GF-D8 (cell line): ENCODE measurements around the gene MUC6.

Experiments used
- DNase-seq: peaks from one replicate; lab custom pipeline; 2025; lab: John Stamatoyannopoulos, UW

MUC6 gene

GRCh38 chr11:1007279-1007678 lies 29.2 kb downstream of the MUC6 start:
- no peak for DNase-seq

- DNase-seq: no peak
These were observed 29.8 kb downstream of the MUC6 start for GRCh38 chr11:1006762-1007161.

DNA sequence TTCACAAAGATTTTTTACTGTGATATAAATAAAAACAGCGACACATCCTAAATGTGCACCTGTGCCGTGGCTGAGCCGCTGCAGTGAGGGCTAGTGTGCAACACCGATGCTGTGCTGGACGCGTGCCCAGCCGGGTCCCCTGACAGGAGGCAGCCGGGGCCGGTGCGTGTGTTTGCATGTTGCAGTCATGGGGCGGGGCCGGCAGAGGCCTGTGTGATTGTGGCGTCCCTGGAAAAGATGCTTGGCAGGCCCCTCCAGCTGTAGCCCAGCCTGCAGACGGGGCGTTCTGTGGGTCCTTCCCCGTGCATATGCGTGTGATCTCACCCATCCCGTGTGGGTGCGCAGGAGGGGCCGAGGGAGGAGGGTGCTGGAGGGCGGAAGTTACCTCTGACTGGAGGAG lies 30.6 kb downstream of the MUC6 start:
- no peak for DNase-seq

GRCh38 chr11:1003159-1003558 lies 33.4 kb downstream of the MUC6 start:
- DNase-seq: no peak

- no peak for DNase-seq
These were observed 34.0 kb downstream of the MUC6 start for GRCh38 chr11:1002406-1002984.

DNA sequence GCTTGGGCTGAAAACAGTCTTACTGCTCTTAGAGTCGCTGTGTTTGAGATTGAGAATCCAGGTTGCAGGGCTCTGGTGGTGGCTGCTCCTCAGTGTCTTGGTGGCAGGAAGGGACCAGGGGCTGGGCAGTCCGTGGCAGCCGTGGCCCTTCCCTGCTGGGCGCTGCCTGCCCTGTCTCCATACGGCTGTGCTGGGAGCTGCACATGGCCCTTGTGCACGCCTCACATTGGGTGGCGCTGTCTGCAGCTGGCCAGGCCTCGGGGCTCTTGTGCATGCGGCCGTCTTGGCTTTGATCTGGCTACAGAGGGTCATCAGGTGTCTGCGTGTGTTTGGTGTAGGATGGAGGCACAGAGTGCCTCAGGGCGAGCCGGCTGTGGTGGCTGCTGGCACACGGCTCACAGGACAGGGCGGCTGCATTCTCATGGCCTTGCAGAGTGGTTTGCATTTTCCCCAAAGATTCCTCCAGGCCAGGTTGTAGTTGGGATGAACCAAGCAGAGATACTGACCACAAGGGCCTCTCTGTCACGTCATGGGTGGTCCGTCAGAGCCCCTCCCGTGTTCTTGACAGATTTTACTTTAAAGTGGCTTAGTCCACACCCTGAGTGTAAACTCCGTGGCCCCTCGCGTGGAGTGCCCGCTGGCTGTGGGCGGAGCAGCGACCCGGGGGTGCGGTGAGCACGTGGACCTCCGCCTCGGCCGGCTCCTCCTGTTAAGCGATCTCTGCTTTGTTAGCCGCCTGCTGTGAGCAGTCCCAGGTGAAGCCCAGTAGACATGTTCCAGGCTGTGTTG lies 34.7 kb downstream of the MUC6 start:
- no peak for DNase-seq

DNA sequence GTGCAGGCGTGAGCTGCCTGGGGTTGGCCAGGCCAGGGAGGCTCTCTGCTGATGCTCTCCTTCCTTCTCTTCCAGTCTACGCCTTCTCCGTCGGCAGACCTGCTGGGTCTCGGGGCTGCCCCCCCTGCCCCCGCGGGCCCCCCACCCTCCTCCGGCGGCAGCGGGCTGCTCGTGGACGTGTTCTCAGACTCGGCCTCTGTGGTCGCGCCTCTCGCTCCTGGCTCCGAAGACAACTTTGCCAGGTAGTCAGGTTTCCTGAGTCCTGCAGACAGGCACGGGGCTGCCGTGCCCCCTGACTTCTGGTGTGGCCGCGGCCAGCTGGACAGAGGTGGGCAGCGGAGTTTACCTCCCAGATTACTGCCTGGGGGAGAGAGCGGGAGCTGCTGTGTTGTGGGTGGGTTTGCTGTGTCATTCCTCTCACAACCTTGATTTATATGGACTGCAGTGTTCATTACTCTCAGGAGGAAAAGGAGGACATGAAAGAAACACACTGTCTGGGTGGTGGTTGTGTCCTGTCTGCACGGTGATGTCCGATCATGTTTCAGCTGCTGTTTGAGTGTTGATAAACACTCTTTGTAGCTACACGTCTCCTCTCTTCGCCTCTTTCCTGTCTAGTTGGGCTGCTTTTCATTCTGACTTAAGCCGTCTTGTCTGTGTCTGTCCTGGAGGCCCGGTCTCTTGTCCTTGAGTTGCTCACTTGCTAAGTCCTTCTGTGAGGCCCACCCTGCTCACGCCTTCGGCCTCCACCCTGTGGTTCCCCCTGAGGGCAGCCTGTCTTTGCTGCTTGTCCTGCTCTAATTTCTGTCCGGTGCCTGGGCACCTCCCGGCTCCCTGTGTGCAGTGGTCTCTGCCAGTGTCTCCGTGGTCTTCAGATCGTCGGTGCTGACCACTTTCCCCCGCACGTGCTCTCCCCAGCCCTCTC lies 35.9 kb downstream of the MUC6 start:
- DNase-seq: no peak

DNA sequence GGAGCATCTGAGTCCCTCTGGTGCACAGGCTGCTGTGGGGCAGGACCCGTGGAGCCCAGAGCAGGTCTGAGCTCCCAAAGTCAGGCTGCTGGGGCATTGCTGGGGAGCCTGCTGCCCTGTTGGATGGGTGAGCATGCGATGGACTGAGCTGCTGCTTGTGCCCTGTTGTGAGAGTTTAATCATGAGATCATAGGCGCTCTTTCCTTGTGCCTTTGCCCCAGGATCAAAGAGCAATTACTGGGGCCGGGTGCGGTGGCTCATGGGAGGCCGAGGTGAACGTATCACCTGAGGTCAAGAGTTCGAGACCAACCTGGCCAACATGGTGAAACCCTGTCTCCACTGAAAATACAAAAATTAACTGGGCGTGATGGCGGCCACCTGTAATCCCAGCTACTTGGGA lies 37.5 kb downstream of the MUC6 start:
- no peak for DNase-seq

- no peak for DNase-seq
These were observed 38.6 kb downstream of the MUC6 start for GRCh38 chr11:997907-998306.

DNA sequence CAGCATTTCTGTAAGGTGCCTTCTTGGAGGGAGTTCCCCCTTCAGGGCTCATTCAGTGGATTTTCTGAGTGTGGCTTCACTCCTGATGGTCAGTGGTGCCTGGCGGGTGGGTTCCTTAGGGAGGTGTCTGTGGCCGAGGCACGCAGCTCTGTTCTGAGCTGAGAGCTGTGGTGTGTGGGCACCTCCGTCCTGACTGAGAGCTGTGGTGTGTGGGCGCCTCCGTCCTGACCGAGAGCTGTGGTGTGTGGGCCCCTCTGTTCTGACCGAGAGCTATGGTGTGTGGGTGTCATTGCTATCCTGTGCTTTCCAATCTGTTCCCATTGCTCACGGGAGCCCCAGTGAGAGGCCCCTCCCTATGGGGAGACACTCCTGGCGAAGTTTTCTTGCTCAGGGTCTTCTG lies 39.8 kb downstream of the MUC6 start:
- no peak for DNase-seq

- no peak for DNase-seq
These were observed 40.6 kb downstream of the MUC6 start for GRCh38 chr11:995752-996420.

- DNase-seq: no peak
These were observed 41.3 kb downstream of the MUC6 start for GRCh38 chr11:995044-995751.

- DNase-seq: no peak
These were observed 42.8 kb downstream of the MUC6 start for GRCh38 chr11:993632-994167.

DNA sequence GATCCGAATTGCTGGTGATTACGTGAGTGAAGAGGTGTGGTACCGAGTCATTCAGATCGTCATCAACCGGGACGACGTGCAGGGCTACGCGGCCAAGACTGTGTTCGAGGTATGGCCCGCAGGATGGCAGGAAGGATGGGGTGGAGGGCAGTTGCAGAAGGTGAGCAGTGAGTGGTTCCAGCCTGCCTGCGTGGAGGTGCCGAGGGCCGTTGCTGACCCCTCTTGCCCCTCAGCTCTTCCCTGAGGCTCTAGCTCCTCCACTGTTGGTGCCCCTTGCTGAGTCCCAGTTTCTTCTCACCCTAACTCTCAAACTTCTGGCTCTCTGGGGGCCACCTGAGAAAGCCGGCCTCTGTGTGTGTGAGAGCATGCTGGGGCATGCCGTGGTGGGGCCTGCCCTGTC lies 43.9 kb downstream of the MUC6 start:
- DNase-seq: no peak

DNA sequence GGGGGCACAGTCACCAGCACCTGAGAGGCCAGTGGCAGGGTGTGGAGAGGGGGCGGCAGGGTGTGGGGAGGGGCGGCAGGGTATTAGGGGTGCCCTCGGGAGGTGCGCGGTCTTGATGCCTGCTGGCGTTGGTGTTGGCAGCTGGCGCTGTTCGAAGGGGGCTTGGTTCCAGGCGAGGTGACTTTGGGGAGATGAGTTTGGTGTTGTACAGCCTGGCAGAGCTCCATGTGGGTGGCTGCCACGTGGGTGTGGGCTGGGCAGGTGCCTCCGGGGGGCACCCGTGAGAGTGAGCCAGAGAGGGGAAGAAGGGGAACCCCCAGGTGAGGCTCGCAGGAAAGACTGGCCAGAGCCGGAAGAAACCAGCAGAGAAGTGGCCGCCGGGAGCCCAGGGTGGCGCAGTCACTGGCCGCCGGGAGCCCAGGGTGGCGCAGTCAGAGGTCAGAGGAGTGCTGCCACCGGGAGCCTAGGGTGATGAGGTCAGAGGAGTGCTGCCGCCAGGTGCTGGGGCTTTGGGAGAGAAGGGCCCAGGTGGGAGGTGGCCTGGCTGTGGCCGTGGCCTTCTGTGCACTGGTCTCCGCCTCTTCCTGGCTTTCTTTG lies 44.7 kb downstream of the MUC6 start:
- no peak for DNase-seq

DNA sequence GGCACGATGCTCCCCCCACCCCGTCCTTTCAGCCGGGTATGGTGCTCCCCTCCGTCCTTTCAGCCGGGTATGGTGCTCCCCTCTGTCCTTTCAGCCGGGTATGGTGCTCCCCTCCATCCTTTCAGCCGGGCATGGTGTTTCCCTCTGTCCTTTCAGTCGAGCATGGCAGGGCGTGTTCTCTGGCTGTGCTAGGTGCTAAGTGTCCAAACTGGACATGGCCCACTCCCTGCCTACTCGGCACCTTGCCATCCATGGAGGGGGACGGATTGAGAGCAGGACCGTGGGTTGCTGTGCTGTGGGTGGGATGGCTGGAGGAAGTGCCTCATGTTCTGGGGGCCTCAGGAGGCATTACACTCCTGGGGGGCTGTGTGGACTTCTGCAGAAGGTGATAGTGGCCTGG lies 45.5 kb downstream of the MUC6 start:
- DNase-seq: no peak

GRCh38 chr11:990101-990500 lies 46.4 kb downstream of the MUC6 start:
- no peak for DNase-seq

DNA sequence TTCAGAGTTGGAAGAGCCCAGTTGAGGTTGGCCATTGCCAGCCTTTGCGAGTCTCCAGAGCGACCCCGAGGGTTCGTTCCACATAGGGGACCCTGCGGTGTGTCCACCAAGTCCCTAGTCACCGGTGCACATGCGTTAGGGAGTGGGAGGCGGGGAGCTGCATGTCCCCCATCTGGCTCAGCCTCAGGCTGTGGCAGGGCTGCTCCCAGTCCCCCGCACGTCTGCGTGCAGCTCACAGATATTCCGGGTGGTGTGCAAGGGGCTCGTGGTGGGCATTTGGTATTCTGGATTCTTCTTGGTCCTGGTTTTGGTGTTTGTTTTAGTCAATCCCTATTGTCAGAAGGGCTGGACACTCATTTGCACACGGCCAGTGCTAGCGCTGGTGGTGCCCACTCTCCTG lies 48.8 kb downstream of the MUC6 start:
- DNase-seq: no peak

- no peak for DNase-seq
These were observed 49.6 kb downstream of the MUC6 start for GRCh38 chr11:986952-987305.

DNA sequence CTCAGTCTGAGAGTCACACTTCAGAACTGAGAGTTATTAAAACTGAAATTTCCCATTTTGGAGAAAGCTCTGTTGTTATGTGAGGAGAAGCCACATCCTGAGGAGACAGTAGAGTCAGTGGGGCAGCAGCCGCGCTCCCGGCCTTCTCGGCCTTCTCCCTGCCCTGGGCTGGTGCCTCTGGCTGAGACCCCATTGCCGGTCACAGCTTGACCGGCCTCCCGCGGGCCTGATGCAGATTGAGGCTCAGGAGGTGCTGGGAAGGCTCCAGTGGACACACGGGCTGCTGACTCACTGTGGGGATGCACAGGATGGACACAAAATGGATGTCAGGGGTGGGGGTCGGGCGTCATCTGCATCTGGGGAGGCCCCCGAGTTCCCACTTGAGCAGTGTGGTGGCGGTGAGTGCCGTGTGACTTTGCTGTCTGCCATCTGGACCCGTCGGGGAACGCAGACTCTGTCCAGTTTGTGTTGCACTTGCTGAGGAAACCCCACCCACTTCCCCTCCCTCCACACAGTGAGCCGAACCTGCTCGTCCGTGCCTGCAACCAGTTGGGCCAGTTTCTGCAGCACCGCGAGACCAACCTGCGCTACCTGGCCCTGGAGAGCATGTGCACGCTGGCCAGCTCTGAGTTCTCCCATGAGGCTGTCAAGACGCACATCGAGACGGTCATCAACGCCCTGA lies 50.1 kb downstream of the MUC6 start:
- DNase-seq: no peak

GRCh38 chr11:985848-986247 lies 50.7 kb downstream of the MUC6 start:
- DNase-seq: no peak
